ENCODE data around the gene MT1M. TPM values are rescaled to one million over a fixed set of nuclear protein-coding genes. Genes with fewer than 3 reads are reported as not detected.

MT1M gene
- total and polyA plus RNA-seq, 5 donors from 2014 or later = not detected

DNA sequence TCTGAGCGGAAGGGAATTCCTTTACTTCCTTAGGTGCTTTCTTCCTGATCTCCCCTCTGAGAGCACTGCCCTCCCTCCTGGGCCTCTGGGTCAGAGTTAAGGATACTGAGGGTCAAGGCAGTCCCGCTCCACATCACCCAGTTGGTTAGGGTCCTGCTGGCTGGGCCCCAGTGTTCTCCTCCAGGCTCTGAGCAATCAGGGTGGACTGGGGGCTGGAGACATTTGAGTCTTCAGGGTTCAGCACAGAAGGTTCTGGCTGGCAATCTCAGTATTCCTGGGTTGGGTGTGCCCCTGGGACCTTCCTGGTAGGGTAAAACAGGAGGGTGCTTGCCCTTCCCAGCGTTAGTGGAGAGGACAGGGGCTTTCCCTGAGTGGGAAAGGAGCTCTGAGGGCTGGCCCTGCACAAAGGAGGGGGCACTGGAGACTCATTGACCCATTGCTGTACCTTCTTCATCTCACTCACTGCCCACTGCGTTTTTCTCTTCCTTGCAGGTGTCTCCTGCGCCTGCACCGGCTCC is 448 bp downstream of the MT1M start:
- H3K9me3 Mint-ChIP-seq = peaks cover 0 to 1% (median 0%) of the 10 kb centered on the region in 7 donors
- Histone ChIP-seq H3K27me3 (ENCODE audit: control insufficient read depth, insufficient read depth, low read length) (peaks cover 29% of the 10 kb centered on the region), H3K4me3 (ENCODE audit: low read depth, low read length) (no peak overlapping the region), H3K27ac (ENCODE audit: insufficient read depth, low read length, poor library complexity, severe bottlenecking) (no peak overlapping the region), H3K36me3 (ENCODE audit: control insufficient read depth, insufficient read depth, low read length) (no peaks in the 10 kb centered on the region), H3K9me3 (ENCODE audit: control insufficient read depth in 2 of 2, low read length in 2 of 2) (no peaks in the 10 kb centered on the region), H3K4me1 (ENCODE audit: control insufficient read depth, insufficient read depth, low read length, poor library complexity, severe bottlenecking) (peaks cover 19% of the 10 kb centered on the region)
- H3K4me3 Mint-ChIP-seq = peak overlapping the region in 3 of 4 donors; percentile 46 to 66 (median 53)
- DNase-seq (no peak), ATAC-seq (ENCODE audit: low read depth in 2 of 2) (no peak)
- H3K4me1 Mint-ChIP-seq = peaks cover 0 to 43% (median 19%) of the 10 kb centered on the region in 4 donors
- H3K27me3 Mint-ChIP-seq = peaks cover 75% of the 10 kb centered on the region
- no peak overlapping the region for H3K27ac Mint-ChIP-seq
- no peaks in the 10 kb centered on the region for H3K36me3 Mint-ChIP-seq

DNA sequence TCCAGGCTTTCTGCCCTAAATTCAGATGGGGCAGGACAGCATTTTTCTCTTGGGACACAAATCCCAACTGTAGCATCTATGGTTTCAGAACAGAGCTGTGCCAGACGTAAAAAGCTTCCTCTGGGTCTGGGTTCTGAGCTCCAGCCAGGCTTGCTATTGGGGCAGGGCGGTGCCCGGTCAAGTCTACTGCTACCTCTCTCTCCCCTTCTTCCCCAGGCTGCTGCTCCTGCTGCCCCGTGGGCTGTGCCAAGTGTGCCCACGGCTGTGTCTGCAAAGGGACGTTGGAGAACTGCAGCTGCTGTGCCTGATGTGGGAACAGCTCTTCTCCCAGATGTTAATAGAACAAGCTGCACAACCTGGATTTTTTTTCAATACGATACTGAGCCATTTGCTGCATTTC is 1.1 kb downstream of the MT1M start:
- Mint-ChIP-seq H3K36me3 (no peaks in the 10 kb centered on the region), H3K4me3 (peak overlapping the region in 1 of 4 donors; percentile 16), H3K27ac (no peak overlapping the region), H3K27me3 (peaks cover 81% of the 10 kb centered on the region), H3K4me1 (peaks cover 0 to 44% (median 21%) of the 10 kb centered on the region in 4 donors), H3K9me3 (peaks cover 0 to 1% (median 0%) of the 10 kb centered on the region in 7 donors)
- Histone ChIP-seq H3K4me1 (ENCODE audit: control insufficient read depth, insufficient read depth, low read length, poor library complexity, severe bottlenecking) (peaks cover 19% of the 10 kb centered on the region), H3K27me3 (ENCODE audit: control insufficient read depth, insufficient read depth, low read length) (peaks cover 32% of the 10 kb centered on the region), H3K27ac (ENCODE audit: insufficient read depth, low read length, poor library complexity, severe bottlenecking) (no peak overlapping the region), H3K4me3 (ENCODE audit: low read depth, low read length) (no peak overlapping the region), H3K9me3 (ENCODE audit: control insufficient read depth in 2 of 2, low read length in 2 of 2) (no peaks in the 10 kb centered on the region), H3K36me3 (ENCODE audit: control insufficient read depth, insufficient read depth, low read length) (no peaks in the 10 kb centered on the region)
- ATAC-seq (ENCODE audit: low read depth in 2 of 2) = no peak
- DNase-seq = no peak

DNA sequence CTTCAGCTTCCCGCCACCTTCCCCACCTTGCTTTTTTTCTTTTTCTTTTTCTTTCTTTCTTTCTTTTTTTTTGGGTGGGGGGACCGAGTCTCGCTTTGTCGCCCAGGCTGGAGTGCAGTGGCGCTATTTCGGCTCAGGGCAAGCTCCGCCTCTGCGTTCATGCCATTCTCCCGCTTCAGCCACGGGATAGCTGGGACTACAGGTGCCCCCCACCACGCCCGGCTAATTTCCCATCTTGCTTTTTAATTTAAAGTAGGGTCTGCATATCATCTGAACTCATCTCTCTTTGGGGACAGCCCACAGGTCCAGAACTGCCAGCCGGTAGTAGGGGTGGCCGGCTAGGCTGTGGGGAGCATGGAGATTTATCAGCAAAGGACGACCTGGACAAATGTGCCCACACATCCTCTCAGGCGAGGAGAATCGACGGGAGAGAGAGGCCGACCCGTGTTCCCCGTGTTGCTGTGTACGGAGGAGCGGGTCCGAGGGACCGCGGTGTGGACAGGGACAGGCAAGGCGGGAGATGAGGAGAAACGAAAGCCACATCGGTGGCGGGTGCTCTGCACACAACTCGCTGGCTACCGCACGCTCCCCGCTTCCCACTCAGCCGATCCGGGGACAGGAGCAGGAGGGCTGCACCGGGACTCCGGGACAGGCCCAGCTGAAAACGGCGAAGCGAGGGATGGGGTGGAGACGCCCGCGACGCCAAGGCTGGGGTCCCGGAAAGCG is 2.4 kb downstream of the MT1M start:
- H3K36me3 ChIP-seq (ENCODE audit: control insufficient read depth, insufficient read depth, low read length) = no peaks in the 10 kb centered on the region
- ATAC-seq (ENCODE audit: low read depth in 2 of 2) = no peak
- peak overlapping the region in 2 of 3 donors; percentile 25 to 45 for H3K27ac Mint-ChIP-seq
- no peak overlapping the region for H3K27ac ChIP-seq (ENCODE audit: insufficient read depth, low read length, poor library complexity, severe bottlenecking)
- H3K9me3 Mint-ChIP-seq = peaks cover 0 to 1% (median 0%) of the 10 kb centered on the region in 7 donors
- peaks cover 0 to 39% (median 21%) of the 10 kb centered on the region in 4 donors for H3K4me1 Mint-ChIP-seq
- H3K4me3 ChIP-seq (ENCODE audit: low read depth, low read length) = no peak overlapping the region
- no peaks in the 10 kb centered on the region for H3K9me3 ChIP-seq (ENCODE audit: control insufficient read depth in 2 of 2, low read length in 2 of 2)
- peaks cover 19% of the 10 kb centered on the region for H3K4me1 ChIP-seq (ENCODE audit: control insufficient read depth, insufficient read depth, low read length, poor library complexity, severe bottlenecking)
- H3K4me3 Mint-ChIP-seq = peak overlapping the region in 3 of 4 donors; percentile 55 to 86 (median 70)
- peaks cover 89% of the 10 kb centered on the region for H3K27me3 Mint-ChIP-seq
- H3K36me3 Mint-ChIP-seq = no peaks in the 10 kb centered on the region
- no peak for DNase-seq
- H3K27me3 ChIP-seq (ENCODE audit: control insufficient read depth, insufficient read depth, low read length) = peaks cover 43% of the 10 kb centered on the region

DNA sequence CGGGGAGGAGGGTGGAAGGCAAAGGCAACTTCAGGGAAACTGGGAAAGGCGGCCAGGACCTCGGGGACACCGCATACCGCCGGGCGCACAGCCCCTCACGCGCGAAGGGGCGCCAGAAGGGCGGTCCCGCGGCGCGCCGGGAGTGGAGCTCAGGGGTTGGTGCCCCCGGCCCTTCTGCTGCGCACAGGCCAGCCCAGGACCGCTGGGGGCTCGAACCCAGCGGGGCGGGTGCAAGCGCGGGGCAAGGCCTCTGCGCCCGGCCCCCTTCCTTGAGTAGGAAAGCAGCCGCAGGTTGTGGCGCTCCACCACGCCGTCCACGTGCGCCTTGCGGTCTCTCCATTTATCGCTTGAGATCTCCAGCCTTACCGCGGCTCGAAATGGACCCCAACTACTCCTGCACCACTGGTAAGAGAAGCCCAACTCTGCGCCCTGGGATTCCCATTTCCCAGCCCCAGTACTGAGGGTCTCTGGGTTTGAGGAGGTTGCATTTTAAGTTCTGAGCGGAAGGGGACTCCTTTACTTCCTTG is 3.0 kb downstream of the MT1M start:
- Mint-ChIP-seq H3K36me3 (no peaks in the 10 kb centered on the region), H3K4me3 (peak overlapping the region in 2 of 4 donors; percentile 33 to 52), H3K27me3 (peaks cover 92% of the 10 kb centered on the region), H3K4me1 (peaks cover 0 to 38% (median 21%) of the 10 kb centered on the region in 4 donors), H3K9me3 (peaks cover 0 to 1% (median 0%) of the 10 kb centered on the region in 7 donors), H3K27ac (no peak overlapping the region)
- no peak for ATAC-seq (ENCODE audit: low read depth in 2 of 2)
- DNase-seq = no peak
- Histone ChIP-seq H3K4me1 (ENCODE audit: control insufficient read depth, insufficient read depth, low read length, poor library complexity, severe bottlenecking) (peaks cover 19% of the 10 kb centered on the region), H3K27ac (ENCODE audit: insufficient read depth, low read length, poor library complexity, severe bottlenecking) (no peak overlapping the region), H3K36me3 (ENCODE audit: control insufficient read depth, insufficient read depth, low read length) (no peaks in the 10 kb centered on the region), H3K9me3 (ENCODE audit: control insufficient read depth in 2 of 2, low read length in 2 of 2) (no peaks in the 10 kb centered on the region), H3K4me3 (ENCODE audit: low read depth, low read length) (no peak overlapping the region), H3K27me3 (ENCODE audit: control insufficient read depth, insufficient read depth, low read length) (peaks cover 45% of the 10 kb centered on the region)

DNA sequence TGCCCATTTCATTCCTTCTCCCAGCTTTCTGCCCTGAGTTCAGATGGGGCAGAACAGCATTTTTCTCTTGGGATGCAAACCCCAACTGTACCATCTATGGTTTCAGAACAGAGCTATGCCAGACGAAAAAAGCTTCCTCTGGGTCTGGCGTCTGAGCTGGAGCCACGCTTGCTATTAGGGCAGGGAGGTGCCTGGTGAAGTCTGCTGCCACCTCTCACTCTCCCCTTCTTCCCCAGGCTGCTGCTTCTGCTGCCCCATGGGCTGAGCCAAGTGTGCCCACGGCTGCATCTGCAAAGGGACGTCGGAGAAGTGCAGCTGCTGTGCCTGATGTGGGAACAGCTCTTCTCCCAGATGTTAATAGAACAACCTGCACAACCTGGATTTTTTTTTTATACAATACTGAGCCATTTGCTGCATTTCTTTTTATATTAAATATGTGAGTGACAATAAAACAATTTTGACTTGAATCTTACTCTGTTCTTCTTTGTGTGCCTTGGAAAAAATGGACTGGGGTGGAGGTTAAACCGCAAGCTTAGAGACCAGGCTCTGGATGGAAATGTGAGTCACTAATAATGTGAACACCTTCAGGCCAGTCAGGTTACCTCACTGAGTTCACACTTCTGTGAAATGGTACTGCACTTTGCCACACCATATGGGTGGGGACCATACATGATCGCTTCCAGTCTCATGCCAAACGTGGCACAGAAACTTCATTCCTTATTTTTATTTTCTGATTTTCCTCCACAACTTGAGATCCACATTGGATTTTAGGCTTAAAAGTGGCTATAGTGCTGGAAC is 4.4 kb downstream of the MT1M start:
- Mint-ChIP-seq H3K4me1 (peaks cover 0 to 35% (median 19%) of the 10 kb centered on the region in 4 donors), H3K9me3 (peaks cover 0 to 1% (median 0%) of the 10 kb centered on the region in 7 donors), H3K27me3 (peaks cover 89% of the 10 kb centered on the region), H3K36me3 (no peaks in the 10 kb centered on the region), H3K27ac (no peak overlapping the region), H3K4me3 (peak overlapping the region in 1 of 4 donors; percentile 32)
- Histone ChIP-seq H3K36me3 (ENCODE audit: control insufficient read depth, insufficient read depth, low read length) (no peaks in the 10 kb centered on the region), H3K4me3 (ENCODE audit: low read depth, low read length) (no peak overlapping the region), H3K4me1 (ENCODE audit: control insufficient read depth, insufficient read depth, low read length, poor library complexity, severe bottlenecking) (peaks cover 19% of the 10 kb centered on the region), H3K27ac (ENCODE audit: insufficient read depth, low read length, poor library complexity, severe bottlenecking) (no peak overlapping the region), H3K9me3 (ENCODE audit: control insufficient read depth in 2 of 2, low read length in 2 of 2) (no peaks in the 10 kb centered on the region), H3K27me3 (ENCODE audit: control insufficient read depth, insufficient read depth, low read length) (peaks cover 45% of the 10 kb centered on the region)
- ATAC-seq (ENCODE audit: low read depth in 2 of 2) = no peak
- no peak for DNase-seq

DNA sequence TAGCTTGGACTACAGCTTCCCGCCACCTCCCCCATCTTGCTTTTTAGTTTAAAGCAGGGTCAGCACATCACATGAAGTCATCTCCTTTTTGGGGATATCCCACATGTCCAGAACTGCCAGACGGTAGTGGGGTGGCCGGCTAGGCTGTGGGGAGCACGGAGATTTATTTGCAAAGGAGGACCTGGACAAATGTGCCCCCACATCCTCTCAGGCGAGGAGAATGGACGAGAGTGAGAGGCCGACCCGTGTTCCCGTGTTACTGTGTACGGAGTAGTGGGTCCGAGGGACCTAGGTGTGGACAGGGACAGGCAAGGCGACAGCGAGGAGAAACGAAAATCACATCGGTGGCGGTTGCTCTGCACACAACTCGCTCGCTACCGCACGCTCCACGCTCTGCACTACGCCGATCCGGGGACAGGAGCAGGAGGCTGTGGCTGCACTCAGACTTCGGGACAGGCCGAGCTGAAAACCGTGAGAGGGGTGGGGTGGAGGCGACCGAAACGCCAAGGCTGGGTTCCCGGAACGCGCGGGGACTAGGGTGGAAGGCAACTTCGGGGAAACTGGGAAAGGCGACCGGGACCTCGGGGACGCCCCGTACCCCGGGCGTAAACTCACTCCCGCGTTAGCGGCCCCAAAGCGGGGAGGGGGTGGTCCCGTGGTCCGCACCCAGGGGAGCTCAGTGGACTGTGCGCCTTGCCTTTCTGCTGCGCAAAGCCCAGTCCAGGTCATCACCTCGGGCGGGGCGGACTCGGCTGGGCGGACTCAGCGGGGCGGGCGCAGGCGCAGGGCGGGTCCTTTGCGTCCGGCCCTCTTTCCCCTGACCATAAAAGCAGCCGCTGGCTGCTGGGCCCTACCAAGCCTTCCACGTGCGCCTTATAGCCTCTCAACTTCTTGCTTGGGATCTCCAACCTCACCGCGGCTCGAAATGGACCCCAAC is 5.6 kb downstream of the MT1M start, which contains the start of gene MT1A:
TSS of gene MT1A (plus strand) at position 853 of the 937 bp plus-strand sequence. CDS start at position 926, 73 bp downstream.
- H3K27ac Mint-ChIP-seq = no peak within 1 kb of the TSS
- no peak for DNase-seq
- H3K4me3 Mint-ChIP-seq = peak within 1 kb of the TSS in 3 of 4 donors; percentile 8 to 29 (median 10)
- H3K27me3 ChIP-seq (ENCODE audit: control insufficient read depth, insufficient read depth, low read length) = peaks cover 43% of the 10 kb centered on the region
- H3K4me3 ChIP-seq (ENCODE audit: low read depth, low read length) = no peak within 1 kb of the TSS
- H3K4me1 Mint-ChIP-seq = peaks cover 0 to 37% (median 19%) of the 10 kb centered on the region in 4 donors
- peaks cover 17% of the 10 kb centered on the region for H3K4me1 ChIP-seq (ENCODE audit: control insufficient read depth, insufficient read depth, low read length, poor library complexity, severe bottlenecking)
- peaks cover 0 to 1% (median 0%) of the 10 kb centered on the region in 7 donors for H3K9me3 Mint-ChIP-seq
- ATAC-seq (ENCODE audit: low read depth in 2 of 2) = no peak
- no peaks in the 10 kb centered on the region for H3K36me3 ChIP-seq (ENCODE audit: control insufficient read depth, insufficient read depth, low read length)
- no peaks in the 10 kb centered on the region for H3K9me3 ChIP-seq (ENCODE audit: control insufficient read depth in 2 of 2, low read length in 2 of 2)
- H3K36me3 Mint-ChIP-seq = no peaks in the 10 kb centered on the region
- peaks cover 87% of the 10 kb centered on the region for H3K27me3 Mint-ChIP-seq
- H3K27ac ChIP-seq (ENCODE audit: insufficient read depth, low read length, poor library complexity, severe bottlenecking) = no peak within 1 kb of the TSS

Measured in CD4-positive, CD25-positive, alpha-beta regulatory T cell (primary cell).